ENCODE measurements around the gene MAFG.

Gene MAFG

DNA sequence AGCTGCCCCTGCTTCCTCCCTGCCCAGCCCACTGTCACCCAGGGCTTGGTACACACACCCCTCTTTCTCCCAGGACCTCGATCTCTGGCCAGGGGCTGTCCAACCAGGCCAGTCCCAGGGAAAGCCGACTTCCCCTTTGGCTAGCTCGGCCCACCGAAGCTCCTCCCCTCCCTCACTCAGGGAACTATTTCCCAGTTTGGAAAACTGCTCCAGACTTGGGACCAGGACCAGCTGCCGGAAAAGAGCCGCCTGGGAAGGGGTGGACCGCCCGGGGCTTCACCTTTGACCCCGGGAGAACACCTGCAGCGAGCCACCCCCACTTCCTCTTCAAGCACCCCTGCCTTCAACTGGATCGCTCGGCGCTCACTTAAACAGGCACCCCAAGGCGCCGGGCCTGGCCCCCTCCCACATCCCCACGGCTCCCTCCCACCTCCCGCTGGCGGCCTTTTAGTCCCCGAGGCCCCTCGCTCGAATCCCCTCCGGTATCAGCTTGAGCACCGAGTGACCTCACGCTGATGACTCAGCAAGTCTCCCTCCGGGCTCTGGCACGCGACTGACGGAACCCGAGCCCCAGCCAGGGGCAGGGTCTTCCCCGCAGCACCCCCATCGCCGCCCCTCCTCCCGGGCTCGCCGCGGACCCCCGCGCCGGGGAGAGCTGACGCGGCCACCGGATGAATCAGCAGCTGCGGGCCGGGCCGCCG lies 934 bp downstream of the MAFG start:
- peak overlapping the region; percentile 90 for H3K27ac ChIP-seq
- TF ChIP-seq, protein P1, sequence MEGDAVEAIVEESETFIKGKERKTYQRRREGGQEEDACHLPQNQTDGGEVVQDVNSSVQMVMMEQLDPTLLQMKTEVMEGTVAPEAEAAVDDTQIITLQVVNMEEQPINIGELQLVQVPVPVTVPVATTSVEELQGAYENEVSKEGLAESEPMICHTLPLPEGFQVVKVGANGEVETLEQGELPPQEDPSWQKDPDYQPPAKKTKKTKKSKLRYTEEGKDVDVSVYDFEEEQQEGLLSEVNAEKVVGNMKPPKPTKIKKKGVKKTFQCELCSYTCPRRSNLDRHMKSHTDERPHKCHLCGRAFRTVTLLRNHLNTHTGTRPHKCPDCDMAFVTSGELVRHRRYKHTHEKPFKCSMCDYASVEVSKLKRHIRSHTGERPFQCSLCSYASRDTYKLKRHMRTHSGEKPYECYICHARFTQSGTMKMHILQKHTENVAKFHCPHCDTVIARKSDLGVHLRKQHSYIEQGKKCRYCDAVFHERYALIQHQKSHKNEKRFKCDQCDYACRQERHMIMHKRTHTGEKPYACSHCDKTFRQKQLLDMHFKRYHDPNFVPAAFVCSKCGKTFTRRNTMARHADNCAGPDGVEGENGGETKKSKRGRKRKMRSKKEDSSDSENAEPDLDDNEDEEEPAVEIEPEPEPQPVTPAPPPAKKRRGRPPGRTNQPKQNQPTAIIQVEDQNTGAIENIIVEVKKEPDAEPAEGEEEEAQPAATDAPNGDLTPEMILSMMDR (conservative IDR thresholded peaks at IDR 0.05): no peak

DNA sequence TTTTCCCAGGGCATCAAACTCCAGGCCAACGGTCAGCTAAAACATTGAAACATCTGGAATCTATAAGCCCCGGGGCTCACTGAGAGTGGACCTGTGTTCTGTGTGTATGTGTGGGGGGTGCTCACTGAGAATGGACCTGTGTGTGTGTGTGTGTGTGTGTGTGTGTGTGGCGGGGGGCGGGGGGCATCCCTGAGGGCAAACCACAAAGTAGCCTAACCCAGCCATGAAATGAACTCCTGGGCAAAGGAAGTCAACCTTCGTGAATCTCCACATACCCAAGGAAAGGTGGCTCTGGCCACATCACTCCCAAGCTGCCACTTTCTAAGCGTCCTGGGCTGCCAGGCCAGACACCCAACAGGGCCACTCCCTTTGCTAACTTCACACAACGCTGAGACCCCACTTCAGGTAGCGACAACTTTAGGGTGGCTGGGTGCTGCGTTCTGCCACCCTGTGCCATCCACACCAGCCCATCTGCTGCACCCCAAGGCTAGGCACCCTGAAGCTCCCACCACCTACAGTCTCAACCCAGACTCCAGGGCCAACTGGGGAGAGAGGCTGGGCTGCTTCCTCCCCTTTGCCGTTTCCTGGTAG lies 1.6 kb downstream of the MAFG start:
- peak overlapping the region; percentile 90 for H3K27ac ChIP-seq
- TF ChIP-seq, protein P1 (conservative IDR thresholded peaks at IDR 0.05): no peak

DNA sequence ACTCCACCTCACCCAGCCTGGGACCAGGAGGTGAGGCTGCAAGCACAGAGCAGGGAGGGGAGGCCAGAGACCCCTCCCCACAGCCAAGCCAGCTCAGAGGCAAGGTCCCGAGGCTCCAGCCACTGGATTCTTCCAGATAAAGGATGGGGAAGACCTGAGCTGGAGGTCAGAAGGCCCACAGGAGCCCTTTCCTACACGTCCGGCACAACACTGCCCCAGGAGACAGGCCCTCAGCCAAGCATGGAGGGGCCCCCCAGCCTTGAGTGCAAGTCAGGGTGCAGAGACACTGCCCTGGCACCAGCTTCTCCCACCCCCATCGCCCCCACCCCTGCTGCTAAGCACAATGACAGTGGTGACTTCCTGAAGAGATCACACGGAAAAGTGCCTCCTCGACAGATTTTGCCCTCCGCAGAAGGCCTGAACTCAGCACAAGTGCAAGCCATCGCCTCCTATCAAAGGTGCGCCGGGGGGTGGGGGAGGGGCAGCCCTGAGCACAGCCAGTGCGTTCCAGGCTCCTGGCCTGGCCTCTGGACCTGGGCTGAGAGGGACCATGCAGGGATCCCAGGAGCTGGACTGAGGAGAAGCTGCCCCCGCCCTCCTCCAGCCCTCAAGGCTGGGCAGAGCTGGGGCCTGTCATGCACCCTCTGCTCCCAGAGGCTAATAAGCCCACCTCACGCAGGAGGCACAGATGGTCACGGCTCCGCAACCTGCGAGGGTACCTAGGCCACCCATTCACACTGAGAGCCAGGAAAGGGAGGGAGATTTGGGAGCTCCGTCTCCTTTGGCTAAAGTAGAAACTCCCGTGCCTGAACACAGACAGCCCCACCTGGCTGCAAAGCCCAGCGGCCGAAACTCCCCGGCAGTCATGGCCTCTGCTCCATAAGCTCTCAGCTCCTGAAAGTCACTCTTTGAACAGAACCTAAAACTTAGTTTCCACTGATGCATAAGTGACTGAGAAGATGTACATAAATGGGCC lies 2.7 kb downstream of the MAFG start:
- TF ChIP-seq, protein P1 (conservative IDR thresholded peaks at IDR 0.05): no peak
- no peak overlapping the region for H3K27ac ChIP-seq

DNA sequence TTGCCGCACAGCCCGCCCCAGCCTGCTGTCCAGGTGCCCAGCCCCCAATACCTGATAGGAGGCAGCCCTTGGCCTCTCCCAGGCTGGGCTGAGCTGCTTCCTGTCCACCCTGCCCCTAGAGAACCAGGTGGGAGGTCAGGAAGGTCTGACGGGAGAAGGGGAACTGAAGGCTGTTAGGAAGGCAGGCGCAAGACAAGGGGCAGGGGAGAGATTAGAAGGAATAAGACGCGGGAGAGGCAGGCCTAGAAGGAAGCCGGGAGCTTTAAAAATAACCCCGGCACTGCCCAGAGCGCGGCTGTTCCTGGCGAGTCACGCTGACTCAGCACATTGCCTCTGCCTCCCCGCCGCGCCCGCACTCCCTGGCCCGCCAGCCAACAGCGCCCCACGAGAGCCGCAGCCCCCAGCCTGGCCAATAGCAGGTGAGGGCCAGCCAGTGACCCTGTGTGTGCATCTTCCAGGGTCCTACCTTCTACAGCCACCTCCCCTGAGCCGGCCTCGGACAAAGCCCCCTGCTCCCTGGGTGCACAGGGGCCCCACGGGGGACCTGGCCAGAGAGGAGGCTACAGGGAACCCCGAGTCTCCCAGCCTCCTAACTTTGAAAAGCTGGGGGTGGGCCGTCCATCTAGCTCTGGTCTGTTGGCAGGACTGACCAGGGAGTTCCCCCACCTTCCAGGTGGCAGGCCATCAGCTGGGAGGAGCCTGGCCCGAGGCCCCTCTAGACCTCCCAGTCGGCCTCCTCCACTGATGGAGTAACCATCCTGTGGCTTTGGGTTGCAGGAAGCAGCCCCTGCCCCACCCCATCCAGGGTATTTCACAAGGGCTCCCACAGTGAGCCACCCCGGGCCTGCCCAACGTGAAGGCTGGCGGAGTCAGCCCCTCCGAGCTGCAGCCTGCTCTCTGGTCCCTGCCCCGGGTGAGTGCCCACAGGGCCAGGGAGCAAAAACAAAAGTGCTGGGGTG lies 4.0 kb downstream of the MAFG start:
- H3K27ac ChIP-seq: no peak overlapping the region; the same call in 1 of the 2 replicates
- TF ChIP-seq, protein P1 (conservative IDR thresholded peaks at IDR 0.05): no peak

DNA sequence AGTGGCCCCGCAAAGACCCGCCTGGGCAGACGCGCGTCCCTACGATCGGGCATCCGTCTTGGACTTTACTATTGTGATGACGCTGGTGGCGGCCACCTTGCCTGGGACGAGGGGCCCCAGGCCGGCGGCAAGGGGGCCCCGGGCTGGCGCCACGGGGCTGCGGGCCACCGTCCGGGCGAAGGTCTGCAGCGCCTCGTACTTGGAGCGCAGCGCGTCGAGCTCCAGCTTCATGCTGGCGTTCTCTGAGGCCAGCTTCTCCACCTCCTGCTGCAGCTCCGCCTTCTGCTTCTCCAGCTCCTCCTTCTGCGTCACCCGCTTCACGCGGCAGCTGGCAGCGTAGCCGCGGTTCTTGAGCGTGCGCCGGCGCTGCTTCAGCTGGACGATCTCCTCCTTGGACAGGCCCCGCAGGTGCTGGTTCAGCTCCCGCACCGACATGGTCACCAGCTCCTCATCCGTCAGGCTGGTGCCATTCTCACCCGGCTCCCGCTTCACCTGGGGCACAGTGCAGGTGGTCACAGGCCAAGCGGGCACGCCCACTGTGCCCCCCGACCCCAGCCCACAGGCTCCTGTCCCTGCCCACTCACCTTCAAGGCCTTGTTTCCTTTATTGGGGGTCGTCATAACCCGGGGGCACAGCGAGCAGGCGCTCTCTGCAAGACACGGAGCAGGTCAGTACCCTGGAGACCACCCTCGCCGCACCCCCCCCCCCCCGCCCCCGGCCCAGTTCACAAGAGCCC lies 4.8 kb downstream of the MAFG start:
- no peak overlapping the region for H3K27ac ChIP-seq
- TF ChIP-seq, protein P1 (conservative IDR thresholded peaks at IDR 0.05): no peak

DNA sequence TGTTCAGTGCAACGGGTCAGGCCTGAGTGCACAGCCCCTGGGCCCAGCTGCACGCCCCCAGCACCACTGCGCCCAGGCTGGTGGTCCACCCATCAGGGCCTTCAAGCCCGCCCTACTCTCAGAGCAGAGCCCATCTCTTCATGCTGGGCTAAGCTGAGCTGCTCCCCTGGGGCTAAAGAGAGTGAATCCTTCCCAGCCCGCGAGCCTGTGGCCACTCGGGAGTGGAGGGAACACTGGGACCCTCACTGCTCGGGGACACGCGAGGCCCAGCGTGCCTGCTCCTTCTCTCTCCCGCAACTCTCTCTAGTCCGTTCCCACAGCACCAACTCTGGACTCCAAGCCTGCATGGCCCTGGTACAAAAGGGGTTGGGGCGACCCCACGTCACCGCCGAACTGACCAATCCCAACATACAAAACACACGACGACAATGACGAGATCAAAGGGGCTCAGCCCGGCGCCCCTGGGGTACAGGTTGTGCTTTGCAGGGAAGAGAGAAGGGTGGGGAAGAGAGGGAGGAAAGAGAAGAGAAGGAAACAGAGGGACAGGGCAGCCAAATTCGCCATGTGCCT lies 5.5 kb downstream of the MAFG start:
- TF ChIP-seq, protein P1 (conservative IDR thresholded peaks at IDR 0.05): no peak
- no peak overlapping the region for H3K27ac ChIP-seq

Measured in VCaP (cell line).